ENCODE data around the gene LY6G6C. TPM values are rescaled to one million over a fixed set of nuclear protein-coding genes. Genes with fewer than 3 reads are reported as not detected.

Gene LY6G6C
- total RNA-seq, 1 donor from 2014 or later: 0.66 TPM

DNA sequence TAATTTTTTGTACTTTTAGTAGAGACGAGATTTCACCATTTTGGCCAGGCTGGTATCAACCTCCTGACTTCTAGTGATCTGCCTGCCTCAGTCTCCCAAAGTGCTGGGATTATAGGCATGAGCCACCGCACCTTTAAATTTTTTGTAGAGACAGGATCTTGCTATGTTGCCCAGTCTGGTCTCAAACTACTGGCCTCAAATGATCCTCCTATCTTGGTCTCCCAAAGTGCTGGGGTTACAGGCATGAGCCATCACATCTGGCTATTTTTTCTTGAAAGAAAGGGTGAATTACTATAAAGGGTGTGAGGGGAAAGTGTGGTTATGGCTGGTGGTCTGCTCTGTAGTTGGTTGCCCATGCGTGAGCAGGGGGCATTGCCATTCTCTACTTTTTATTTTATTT lies 13.3 kb downstream of the LY6G6C start:
- Histone ChIP-seq H2AFZ (ENCODE audit: low read depth, low read length) (no peak overlapping the region), H3K4me2 (ENCODE audit: low read length) (no peak overlapping the region), H3K36me3 (ENCODE audit: insufficient read depth, low read length) (no peaks in the 10 kb centered on the region), H4K20me1 (ENCODE audit: insufficient read depth, low read length) (no peaks in the 10 kb centered on the region), H3K4me1 (ENCODE audit: insufficient read depth, low read length) (peaks cover 6% of the 10 kb centered on the region), H3K4me3 (ENCODE audit: insufficient read depth, low read depth, low read length) (no peak overlapping the region), H3K9ac (ENCODE audit: low read length) (no peak overlapping the region), H3K27me3 (ENCODE audit: insufficient read depth, low read length) (peaks cover 2% of the 10 kb centered on the region), H3K27ac (ENCODE audit: low read depth, low read length) (no peak overlapping the region), H3K9me3 (ENCODE audit: insufficient read depth, low read depth, low read length) (no peaks in the 10 kb centered on the region), H3K79me2 (ENCODE audit: insufficient read depth, low read length) (no peaks in the 10 kb centered on the region)
- Mint-ChIP-seq H3K27me3 (ENCODE audit: low read depth, unreplicated experiment) (peaks cover 20% of the 10 kb centered on the region), H3K4me1 (ENCODE audit: low read depth, unreplicated experiment) (peaks cover 2% of the 10 kb centered on the region), H3K4me3 (ENCODE audit: unreplicated experiment) (no peak overlapping the region), H3K36me3 (ENCODE audit: low read depth, unreplicated experiment) (peaks cover 2% of the 10 kb centered on the region), H3K9me3 (ENCODE audit: unreplicated experiment) (no peaks in the 10 kb centered on the region), H3K27ac (ENCODE audit: unreplicated experiment) (no peak overlapping the region)
- FAIRE-seq (no peak), DNase-seq (ENCODE audit: low read depth) (no peak)
- TF ChIP-seq, protein P1, sequence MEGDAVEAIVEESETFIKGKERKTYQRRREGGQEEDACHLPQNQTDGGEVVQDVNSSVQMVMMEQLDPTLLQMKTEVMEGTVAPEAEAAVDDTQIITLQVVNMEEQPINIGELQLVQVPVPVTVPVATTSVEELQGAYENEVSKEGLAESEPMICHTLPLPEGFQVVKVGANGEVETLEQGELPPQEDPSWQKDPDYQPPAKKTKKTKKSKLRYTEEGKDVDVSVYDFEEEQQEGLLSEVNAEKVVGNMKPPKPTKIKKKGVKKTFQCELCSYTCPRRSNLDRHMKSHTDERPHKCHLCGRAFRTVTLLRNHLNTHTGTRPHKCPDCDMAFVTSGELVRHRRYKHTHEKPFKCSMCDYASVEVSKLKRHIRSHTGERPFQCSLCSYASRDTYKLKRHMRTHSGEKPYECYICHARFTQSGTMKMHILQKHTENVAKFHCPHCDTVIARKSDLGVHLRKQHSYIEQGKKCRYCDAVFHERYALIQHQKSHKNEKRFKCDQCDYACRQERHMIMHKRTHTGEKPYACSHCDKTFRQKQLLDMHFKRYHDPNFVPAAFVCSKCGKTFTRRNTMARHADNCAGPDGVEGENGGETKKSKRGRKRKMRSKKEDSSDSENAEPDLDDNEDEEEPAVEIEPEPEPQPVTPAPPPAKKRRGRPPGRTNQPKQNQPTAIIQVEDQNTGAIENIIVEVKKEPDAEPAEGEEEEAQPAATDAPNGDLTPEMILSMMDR (IDR thresholded peaks at IDR 0.05; ENCODE audit: insufficient read depth, low read depth, low read length): no peak
- no peak for TF ChIP-seq EZH2 (IDR thresholded peaks at IDR 0.05; ENCODE audit: insufficient read depth, low read length)

DNA sequence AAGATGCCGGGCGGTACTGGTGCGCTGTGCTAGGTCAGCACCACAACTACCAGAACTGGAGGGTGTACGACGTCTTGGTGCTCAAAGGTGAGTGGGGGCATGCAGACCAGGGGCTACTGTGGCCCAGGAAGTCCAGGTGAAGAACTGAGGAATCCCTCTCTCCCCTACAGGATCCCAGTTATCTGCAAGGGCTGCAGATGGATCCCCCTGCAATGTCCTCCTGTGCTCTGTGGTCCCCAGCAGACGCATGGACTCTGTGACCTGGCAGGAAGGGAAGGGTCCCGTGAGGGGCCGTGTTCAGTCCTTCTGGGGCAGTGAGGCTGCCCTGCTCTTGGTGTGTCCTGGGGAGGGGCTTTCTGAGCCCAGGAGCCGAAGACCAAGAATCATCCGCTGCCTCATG lies 13.8 kb downstream of the LY6G6C start:
- Histone ChIP-seq H3K79me2 (ENCODE audit: insufficient read depth, low read length) (peaks cover 3% of the 10 kb centered on the region), H4K20me1 (ENCODE audit: insufficient read depth, low read length) (no peaks in the 10 kb centered on the region), H3K27me3 (ENCODE audit: insufficient read depth, low read length) (peaks cover 2% of the 10 kb centered on the region), H2AFZ (ENCODE audit: low read depth, low read length) (no peak overlapping the region), H3K36me3 (ENCODE audit: insufficient read depth, low read length) (no peaks in the 10 kb centered on the region), H3K27ac (ENCODE audit: low read depth, low read length) (no peak overlapping the region), H3K9ac (ENCODE audit: low read length) (no peak overlapping the region), H3K9me3 (ENCODE audit: insufficient read depth, low read depth, low read length) (no peaks in the 10 kb centered on the region), H3K4me2 (ENCODE audit: low read length) (no peak overlapping the region), H3K4me1 (ENCODE audit: insufficient read depth, low read length) (peaks cover 6% of the 10 kb centered on the region), H3K4me3 (ENCODE audit: insufficient read depth, low read depth, low read length) (no peak overlapping the region)
- H3K36me3 Mint-ChIP-seq (ENCODE audit: low read depth, unreplicated experiment): peaks cover 2% of the 10 kb centered on the region
- TF ChIP-seq, protein P1 (IDR thresholded peaks at IDR 0.05; ENCODE audit: insufficient read depth, low read depth, low read length): no peak
- no peak for TF ChIP-seq EZH2 (IDR thresholded peaks at IDR 0.05; ENCODE audit: insufficient read depth, low read length)
- peaks cover 18% of the 10 kb centered on the region for H3K27me3 Mint-ChIP-seq (ENCODE audit: low read depth, unreplicated experiment)
- peaks cover 3% of the 10 kb centered on the region for H3K4me1 Mint-ChIP-seq (ENCODE audit: low read depth, unreplicated experiment)
- no peak overlapping the region for H3K27ac Mint-ChIP-seq (ENCODE audit: unreplicated experiment)
- no peak for DNase-seq (ENCODE audit: low read depth)
- no peak for FAIRE-seq
- no peak overlapping the region for H3K4me3 Mint-ChIP-seq (ENCODE audit: unreplicated experiment)
- no peaks in the 10 kb centered on the region for H3K9me3 Mint-ChIP-seq (ENCODE audit: unreplicated experiment)

DNA sequence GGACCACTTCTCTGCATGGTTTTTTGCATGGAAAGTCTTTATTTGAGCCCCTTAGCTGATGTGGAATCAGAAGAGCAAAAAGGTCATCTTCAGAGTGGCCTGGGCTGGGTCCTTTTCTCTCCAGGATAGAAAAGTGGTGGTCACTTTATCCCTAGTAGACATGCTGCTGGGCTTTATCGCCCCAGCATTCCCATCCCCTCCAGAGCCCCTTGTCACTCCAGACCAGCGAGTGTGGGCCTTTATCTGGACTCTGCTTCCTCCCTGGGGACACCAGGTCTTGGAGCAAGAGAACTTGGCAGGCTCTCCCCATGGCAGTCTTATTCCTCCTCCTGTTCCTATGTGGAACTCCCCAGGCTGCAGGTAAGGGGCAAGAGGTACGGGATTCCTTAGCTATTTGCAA lies 14.9 kb downstream of the LY6G6C start, which contains the start of gene LY6G6F:
Gene LY6G6F, plus strand, starts transcription at position 268 of the 400 bp plus-strand sequence. Its CDS starts 41 bp downstream, at position 309.
- Histone ChIP-seq H3K9me3 (ENCODE audit: insufficient read depth, low read depth, low read length) (no peaks in the 10 kb centered on the region), H3K27me3 (ENCODE audit: insufficient read depth, low read length) (no peaks in the 10 kb centered on the region), H3K79me2 (ENCODE audit: insufficient read depth, low read length) (peaks cover 14% of the 10 kb centered on the region), H3K27ac (ENCODE audit: low read depth, low read length) (no peak within 1 kb of the TSS), H4K20me1 (ENCODE audit: insufficient read depth, low read length) (peaks cover 8% of the 10 kb centered on the region), H3K4me2 (ENCODE audit: low read length) (no peak within 1 kb of the TSS), H3K4me1 (ENCODE audit: insufficient read depth, low read length) (peaks cover 12% of the 10 kb centered on the region), H3K36me3 (ENCODE audit: insufficient read depth, low read length) (no peaks in the 10 kb centered on the region), H3K4me3 (ENCODE audit: insufficient read depth, low read depth, low read length) (no peak within 1 kb of the TSS), H3K9ac (ENCODE audit: low read length) (no peak within 1 kb of the TSS), H2AFZ (ENCODE audit: low read depth, low read length) (no peak within 1 kb of the TSS)
- FAIRE-seq (no peak), DNase-seq (ENCODE audit: low read depth) (no peak)
- peaks cover 6% of the 10 kb centered on the region for H3K4me1 Mint-ChIP-seq (ENCODE audit: low read depth, unreplicated experiment)
- no peak within 1 kb of the TSS for H3K4me3 Mint-ChIP-seq (ENCODE audit: unreplicated experiment)
- H3K27me3 Mint-ChIP-seq (ENCODE audit: low read depth, unreplicated experiment): peaks cover 13% of the 10 kb centered on the region
- no peak for TF ChIP-seq EZH2 (IDR thresholded peaks at IDR 0.05; ENCODE audit: insufficient read depth, low read length)
- TF ChIP-seq, protein P1 (IDR thresholded peaks at IDR 0.05; ENCODE audit: insufficient read depth, low read depth, low read length): no peak
- peaks cover 4% of the 10 kb centered on the region for H3K36me3 Mint-ChIP-seq (ENCODE audit: low read depth, unreplicated experiment)
- no peak within 1 kb of the TSS for H3K27ac Mint-ChIP-seq (ENCODE audit: unreplicated experiment)
- H3K9me3 Mint-ChIP-seq (ENCODE audit: unreplicated experiment): no peaks in the 10 kb centered on the region

Data from astrocyte (in vitro differentiated cells and primary cell).